Panc1 (cell line): ENCODE measurements around the gene LAMB3. TPM values are rescaled to one million over a fixed set of nuclear protein-coding genes. Genes with fewer than 3 reads are reported as not detected.

ENCODE experiments used
- ATAC-seq: fragments of 200-7000 bp; cut with Tn5 transposase; 2 replicates; pipeline ENCODE4 v1.9.1; 2020; ENCODE audit warnings: mild to moderate bottlenecking, moderate library complexity
- BruUV-seq: library from RNA; stranded (reverse); fragments of 400-500 nt; replicated peaks from 2 replicates; lab custom pipeline; 2021; lab: Mats Ljungman, UMichigan
- CTCF ChIA-PET: fragments of 300-600 bp; sonication (Branson Sonifier 250); formaldehyde crosslinking; loops from one replicate; lab custom pipeline; 2022; ENCODE audit warnings: antibody characterized with exemption; lab: Charles Lee
- POLR2A ChIA-PET: fragments of 300-600 bp; sonication (Branson Sonifier 250); formaldehyde crosslinking; loops from one replicate; lab custom pipeline; 2022; ENCODE audit warnings: antibody characterized with exemption; lab: Charles Lee
- DNase-seq: peaks from one replicate; pipeline ENCODE4 v3.0.0-alpha.2; 2010; ENCODE audit warnings: low read depth, low spot score
- H3K27ac ChIP-seq: 2 replicates; pipeline ENCODE4 v1.5.1; 2011; ENCODE audit warnings: mild to moderate bottlenecking, low read length, inconsistent platforms
- H3K27me3 ChIP-seq: fragments of 200-500 bp; sonication (Bioruptor generic); 2 replicates; pipeline ENCODE4 v1.6.0; 2014; ENCODE audit warnings: low read length, inconsistent platforms; ENCODE audit not compliant: control insufficient read depth, insufficient read depth
- H3K36me3 ChIP-seq: fragments of 200-500 bp; sonication (Bioruptor generic); 2 replicates; pipeline ENCODE4 v1.5.1; 2014; ENCODE audit warnings: inconsistent platforms, mild to moderate bottlenecking, low read length, moderate library complexity; ENCODE audit not compliant: control insufficient read depth, insufficient read depth
- H3K4me1 ChIP-seq: 2 replicates; pipeline ENCODE4 v1.5.1; 2011; ENCODE audit warnings: inconsistent platforms, mild to moderate bottlenecking, low read length, moderate library complexity; ENCODE audit not compliant: control insufficient read depth, insufficient read depth
- H3K4me3 ChIP-seq, 2 experiments: 2 replicates each; pipeline ENCODE4 v1.5.1; 2011 to 2012; ENCODE audit warnings: low read depth in 2 of 2, low read length in 2 of 2, mild to moderate bottlenecking in 2 of 2, inconsistent platforms in 1 of 2, moderate library complexity in 1 of 2
- H3K9me3 ChIP-seq: fragments of 200-500 bp; sonication (Bioruptor generic); 2 replicates; pipeline ENCODE4 v1.5.1; 2014; ENCODE audit warnings: low read depth, mild to moderate bottlenecking, inconsistent platforms, low read length, moderate library complexity; ENCODE audit not compliant: control insufficient read depth, insufficient read depth
- POLR2AphosphoS5 ChIP-seq: IDR thresholded peaks from 2 replicates; pipeline ENCODE4 v1.6.1; 2012; ENCODE audit warnings: mild to moderate bottlenecking, low read depth, low read length, moderate library complexity
- REST ChIP-seq, 2 experiments: IDR thresholded peaks; 2 replicates each; pipeline ENCODE4 v1.6.1; 2011 to 2012; ENCODE audit warnings: low read depth in 2 of 2, control low read depth in 1 of 2, low read length in 1 of 2, mild to moderate bottlenecking in 1 of 2, moderate library complexity in 1 of 2; ENCODE audit not compliant: insufficient read depth in 1 of 2
- SIN3A ChIP-seq: IDR thresholded peaks from 2 replicates; pipeline ENCODE4 v1.6.1; 2012; ENCODE audit warnings: low read depth, mild to moderate bottlenecking, low read length, moderate library complexity, borderline replicate concordance; ENCODE audit not compliant: insufficient read depth
- TCF7L2 ChIP-seq: IDR thresholded peaks from 2 replicates; pipeline ENCODE4 v1.6.1; 2011; ENCODE audit warnings: mild to moderate bottlenecking, low read depth, low read length, inconsistent platforms
- in situ Hi-C: cut with HindIII; loops from 2 replicates; pipeline ENCODE4 v1.10.0; 2016; ENCODE audit warnings: low sequenced_read_pairs, low pct_unique_long_range_greater_than_20kb
- intact Hi-C: fragments of 100-400 bp; cut with micrococcal nuclease; formaldehyde crosslinking; loops from one replicate; pipeline ENCODE4 v1.10.0; 2022; ENCODE audit not compliant: unreplicated experiment
- total RNA-seq: library from RNA; stranded (reverse); gene quantifications from one replicate; pipeline ENCODE4 v1.2.1, GENCODE V29; 2021; ENCODE audit not compliant: unreplicated experiment
- TF ChIP-seq, protein P1 (sequence below): fragments of 450-650 bp; IDR thresholded peaks from 2 replicates; pipeline ENCODE4 v1.5.1; 2017; ENCODE audit warnings: mild to moderate bottlenecking

The LAMB3 gene
- total RNA-seq, 1 experiment from 2014 or later: 0.85 TPM

DNA sequence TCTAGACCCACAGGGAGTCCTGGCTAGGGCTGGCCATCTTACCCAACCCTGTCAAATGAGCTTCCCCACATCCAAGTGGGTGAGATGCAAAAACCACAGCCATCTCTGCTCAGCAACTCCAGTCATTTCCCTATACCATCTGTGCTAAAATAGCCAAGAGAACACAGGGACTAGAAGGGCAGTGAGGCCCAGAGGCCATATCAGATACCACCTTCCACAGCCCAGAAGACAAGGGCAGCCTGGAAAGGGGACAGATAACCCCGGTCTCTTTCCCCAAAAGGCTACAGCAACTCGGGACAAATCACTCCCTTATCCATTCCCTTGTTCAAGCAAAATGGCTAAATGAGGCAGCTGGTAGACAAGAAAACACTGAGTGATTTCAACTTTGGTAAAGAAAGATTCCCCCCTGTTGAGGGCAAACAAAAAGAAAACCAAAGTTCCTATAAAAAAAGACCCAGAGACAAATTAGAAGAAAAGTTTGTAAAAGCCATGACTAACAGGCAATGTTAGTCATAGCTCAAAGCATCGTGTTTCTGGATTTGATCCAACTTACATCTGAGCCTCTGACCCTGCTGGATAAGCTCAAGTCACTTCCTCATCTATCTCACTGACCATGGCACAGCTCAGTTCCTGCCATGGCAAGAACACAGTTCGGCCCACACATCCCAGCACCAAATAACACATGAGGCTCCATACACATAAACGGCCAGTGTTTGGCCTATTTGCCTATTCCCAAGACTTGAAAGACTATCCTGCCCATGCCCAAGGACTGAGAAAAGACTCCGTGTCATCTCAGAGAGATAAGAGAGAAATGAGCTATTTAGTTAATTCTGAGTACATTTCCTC, 3.1 kb downstream of the LAMB3 start:
- Histone ChIP-seq H3K27me3 (no peaks in the 10 kb centered on the region), H3K27ac (no peak overlapping the region), H3K4me1 (peaks cover 5% of the 10 kb centered on the region), H3K9me3 (no peaks in the 10 kb centered on the region), H3K36me3 (no peaks in the 10 kb centered on the region), H3K4me3 (no peak overlapping the region)
- CTCF ChIA-PET: no interaction called here
- intact Hi-C loops (no loop called here), in situ Hi-C loops (no loop called here)
- TF ChIP-seq SIN3A (no peak), REST (IDR thresholded peaks at IDR 0.05; ENCODE audit: insufficient read depth in 1 of 2, low read depth in 2 of 2, low read length in 1 of 2) (no peak), TCF7L2 (no peak), POLR2AphosphoS5 (no peak)
- TF ChIP-seq, protein P1, sequence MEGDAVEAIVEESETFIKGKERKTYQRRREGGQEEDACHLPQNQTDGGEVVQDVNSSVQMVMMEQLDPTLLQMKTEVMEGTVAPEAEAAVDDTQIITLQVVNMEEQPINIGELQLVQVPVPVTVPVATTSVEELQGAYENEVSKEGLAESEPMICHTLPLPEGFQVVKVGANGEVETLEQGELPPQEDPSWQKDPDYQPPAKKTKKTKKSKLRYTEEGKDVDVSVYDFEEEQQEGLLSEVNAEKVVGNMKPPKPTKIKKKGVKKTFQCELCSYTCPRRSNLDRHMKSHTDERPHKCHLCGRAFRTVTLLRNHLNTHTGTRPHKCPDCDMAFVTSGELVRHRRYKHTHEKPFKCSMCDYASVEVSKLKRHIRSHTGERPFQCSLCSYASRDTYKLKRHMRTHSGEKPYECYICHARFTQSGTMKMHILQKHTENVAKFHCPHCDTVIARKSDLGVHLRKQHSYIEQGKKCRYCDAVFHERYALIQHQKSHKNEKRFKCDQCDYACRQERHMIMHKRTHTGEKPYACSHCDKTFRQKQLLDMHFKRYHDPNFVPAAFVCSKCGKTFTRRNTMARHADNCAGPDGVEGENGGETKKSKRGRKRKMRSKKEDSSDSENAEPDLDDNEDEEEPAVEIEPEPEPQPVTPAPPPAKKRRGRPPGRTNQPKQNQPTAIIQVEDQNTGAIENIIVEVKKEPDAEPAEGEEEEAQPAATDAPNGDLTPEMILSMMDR: no peak
- DNase-seq (peak; percentile 55), ATAC-seq (0 out of 2 replicates have a peak, but pooled peaks have one; percentile 59)
- no TSS peak for BruUV-seq
- POLR2A ChIA-PET: no interaction called here

- Histone ChIP-seq H3K27me3 (no peaks in the 10 kb centered on the region), H3K36me3 (no peaks in the 10 kb centered on the region), H3K9me3 (no peaks in the 10 kb centered on the region), H3K4me1 (peaks cover 5% of the 10 kb centered on the region), H3K4me3 (no peak overlapping the region), H3K27ac (no peak overlapping the region)
- ChIA-PET POLR2A (no interaction called here), CTCF (no interaction called here)
- in situ Hi-C loops: no loop called here
- no peak for DNase-seq
- no peak for ATAC-seq
- no TSS peak for BruUV-seq
- TF ChIP-seq REST (IDR thresholded peaks at IDR 0.05; ENCODE audit: insufficient read depth in 1 of 2, low read depth in 2 of 2, low read length in 1 of 2): no peak
- TF ChIP-seq, protein P1: no peak
- no peak for TF ChIP-seq TCF7L2
- no peak for TF ChIP-seq POLR2AphosphoS5
- no peak for TF ChIP-seq SIN3A
- intact Hi-C loops: no loop called here
Observed at GRCh38 chr1:209648346-209648745, 3.9 kb downstream of the LAMB3 start.
